WERI-Rb-1 (cell line): ENCODE measurements around the gene ATP5PD.
"Not testable (repeated sequence)": the region's sequence is repeated elsewhere in the genome, so short reads cannot be mapped to it uniquely, and the experiment has no call there.

Source experiments
- DNase-seq: peaks from one replicate; pipeline ENCODE4 v3.0.0-alpha.2; 2020
- H3K27ac ChIP-seq: fragments of 250-450 bp; sonication (Bioruptor Pico); 2 replicates; pipeline ENCODE4 v1.5.1; 2020; ENCODE audit warnings: mild to moderate bottlenecking, moderate library complexity
- H3K27me3 ChIP-seq: fragments of 250-450 bp; sonication (Bioruptor Pico); 2 replicates; pipeline ENCODE4 v1.5.1; 2021; ENCODE audit warnings: mild to moderate bottlenecking, low read depth, moderate library complexity; ENCODE audit not compliant: insufficient read depth, severe bottlenecking
- H3K36me3 ChIP-seq: fragments of 250-450 bp; sonication (Bioruptor Pico); 2 replicates; pipeline ENCODE4 v1.5.1; 2020; ENCODE audit warnings: mild to moderate bottlenecking, moderate library complexity
- H3K4me3 ChIP-seq: 2 replicates; pipeline ENCODE4 v1.5.1; 2011; ENCODE audit warnings: low read depth, mild to moderate bottlenecking, control low read depth, low read length
- H3K9me3 ChIP-seq: fragments of 250-450 bp; sonication (Bioruptor Pico); 2 replicates; pipeline ENCODE4 v1.5.1; 2021; ENCODE audit warnings: mild to moderate bottlenecking, moderate library complexity; ENCODE audit not compliant: severe bottlenecking
- TF ChIP-seq, protein P1 (sequence below): IDR thresholded peaks from 2 replicates; pipeline ENCODE4 v1.5.1; 2011; ENCODE audit warnings: low read depth, mild to moderate bottlenecking, control low read depth, inconsistent platforms, low read length

The ATP5PD gene

DNA sequence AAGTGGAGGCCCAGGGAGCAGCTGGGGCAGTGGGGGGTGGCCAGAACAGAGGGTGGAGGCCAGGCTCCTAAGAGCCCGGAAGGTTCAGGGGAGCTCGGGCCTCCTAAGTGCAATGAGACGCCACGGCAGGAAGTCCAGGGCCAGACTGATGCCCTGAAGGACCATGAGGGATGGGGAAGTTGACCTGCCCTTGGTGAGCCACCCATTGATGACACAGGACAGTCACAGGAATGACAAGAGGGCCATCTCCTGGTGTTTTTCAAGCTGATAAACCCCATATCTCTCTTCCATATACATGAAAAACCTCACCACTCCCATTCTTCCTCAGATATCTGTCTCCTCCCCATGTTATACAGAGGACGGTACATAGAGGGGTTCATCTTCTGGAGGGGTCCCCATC, 40.1 kb downstream of the ATP5PD start:
- no peaks in the 10 kb centered on the region for H3K27me3 ChIP-seq
- TF ChIP-seq, protein P1, sequence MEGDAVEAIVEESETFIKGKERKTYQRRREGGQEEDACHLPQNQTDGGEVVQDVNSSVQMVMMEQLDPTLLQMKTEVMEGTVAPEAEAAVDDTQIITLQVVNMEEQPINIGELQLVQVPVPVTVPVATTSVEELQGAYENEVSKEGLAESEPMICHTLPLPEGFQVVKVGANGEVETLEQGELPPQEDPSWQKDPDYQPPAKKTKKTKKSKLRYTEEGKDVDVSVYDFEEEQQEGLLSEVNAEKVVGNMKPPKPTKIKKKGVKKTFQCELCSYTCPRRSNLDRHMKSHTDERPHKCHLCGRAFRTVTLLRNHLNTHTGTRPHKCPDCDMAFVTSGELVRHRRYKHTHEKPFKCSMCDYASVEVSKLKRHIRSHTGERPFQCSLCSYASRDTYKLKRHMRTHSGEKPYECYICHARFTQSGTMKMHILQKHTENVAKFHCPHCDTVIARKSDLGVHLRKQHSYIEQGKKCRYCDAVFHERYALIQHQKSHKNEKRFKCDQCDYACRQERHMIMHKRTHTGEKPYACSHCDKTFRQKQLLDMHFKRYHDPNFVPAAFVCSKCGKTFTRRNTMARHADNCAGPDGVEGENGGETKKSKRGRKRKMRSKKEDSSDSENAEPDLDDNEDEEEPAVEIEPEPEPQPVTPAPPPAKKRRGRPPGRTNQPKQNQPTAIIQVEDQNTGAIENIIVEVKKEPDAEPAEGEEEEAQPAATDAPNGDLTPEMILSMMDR: peak; percentile 30; the same call in 1 of the 2 replicates
- H3K9me3 ChIP-seq: no peaks in the 10 kb centered on the region
- peaks cover 37% of the 10 kb centered on the region for H3K36me3 ChIP-seq
- DNase-seq: no peak
- H3K4me3 ChIP-seq: no peak overlapping the region
- no peak overlapping the region for H3K27ac ChIP-seq

DNA sequence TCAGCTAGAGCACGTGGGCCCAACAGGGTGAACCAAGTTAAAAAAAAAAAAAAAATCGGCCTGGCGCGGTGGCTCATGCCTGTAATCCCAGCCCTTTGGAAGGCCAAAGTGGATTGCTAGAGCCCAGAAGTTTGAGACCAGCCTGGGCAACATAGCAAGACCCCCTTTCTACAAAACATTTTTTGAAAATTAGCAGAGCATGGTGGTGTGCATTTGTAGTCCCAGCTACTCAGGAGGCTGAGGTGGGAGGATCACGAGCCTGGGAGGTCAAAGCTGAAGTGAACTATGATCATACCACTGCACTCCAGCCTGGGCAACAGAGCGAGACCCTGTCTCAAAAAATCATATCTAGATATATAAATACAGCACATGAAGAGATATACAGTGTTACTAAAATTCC, 40.7 kb downstream of the ATP5PD start:
- not testable (repeated sequence) for H3K27ac ChIP-seq, H3K27me3 ChIP-seq

DNA sequence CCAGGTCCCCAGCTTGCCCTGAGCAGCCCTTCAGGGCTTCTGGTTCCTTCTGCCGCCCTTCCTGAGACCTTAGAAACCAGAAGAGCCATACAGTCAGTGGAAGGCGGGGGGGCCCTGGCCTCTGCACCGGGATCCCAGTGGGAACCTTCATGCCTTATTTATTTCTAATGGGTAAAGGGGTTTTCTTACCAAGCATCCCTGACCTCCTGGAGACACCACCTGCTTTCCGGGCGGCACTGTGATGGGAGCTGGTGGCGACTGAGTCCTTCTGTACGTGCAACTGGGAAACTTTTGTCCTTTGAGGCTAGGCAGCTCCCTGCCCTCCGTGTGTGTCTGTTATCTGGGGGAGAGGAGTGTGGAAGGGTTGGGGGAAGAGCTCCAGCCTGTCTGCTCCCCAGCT, 41.5 kb downstream of the ATP5PD start:
- H3K27ac ChIP-seq: no peak overlapping the region
- H3K4me3 ChIP-seq: no peak overlapping the region
- peaks cover 48% of the 10 kb centered on the region for H3K36me3 ChIP-seq
- H3K9me3 ChIP-seq: no peaks in the 10 kb centered on the region
- no peaks in the 10 kb centered on the region for H3K27me3 ChIP-seq
- TF ChIP-seq, protein P1: no peak
- DNase-seq: no peak

More for the DNA sequence above, 40.7 kb downstream of the ATP5PD start:
- not testable (repeated sequence) for H3K4me3 ChIP-seq, H3K9me3 ChIP-seq, DNase-seq
- H3K36me3 ChIP-seq: peaks cover 43% of the 10 kb centered on the region

DNA sequence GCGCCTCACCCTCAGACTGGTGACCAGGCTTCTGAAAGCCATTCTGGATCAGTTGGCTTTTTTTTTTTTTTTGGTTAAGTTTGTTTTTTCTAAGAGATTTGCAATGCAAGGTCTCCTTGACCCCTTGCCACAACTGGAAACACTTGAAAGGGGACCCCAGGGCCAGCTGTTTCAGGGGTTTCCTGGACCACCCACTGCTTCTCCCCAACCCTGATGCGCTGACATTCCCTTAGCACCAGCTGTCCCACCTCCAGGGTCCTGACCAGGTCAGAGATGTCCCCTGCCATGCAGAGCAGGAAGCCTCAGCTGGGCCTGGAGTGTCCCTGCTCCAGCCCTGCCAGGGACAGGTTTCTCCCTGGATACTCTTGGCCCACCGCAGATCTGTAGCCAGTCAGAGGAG, 42.4 kb downstream of the ATP5PD start:
- no peak for DNase-seq
- H3K36me3 ChIP-seq: peaks cover 55% of the 10 kb centered on the region
- no peak overlapping the region for H3K4me3 ChIP-seq
- H3K27me3 ChIP-seq: no peaks in the 10 kb centered on the region
- H3K27ac ChIP-seq: no peak overlapping the region
- TF ChIP-seq, protein P1: no peak
- H3K9me3 ChIP-seq: no peaks in the 10 kb centered on the region

DNA sequence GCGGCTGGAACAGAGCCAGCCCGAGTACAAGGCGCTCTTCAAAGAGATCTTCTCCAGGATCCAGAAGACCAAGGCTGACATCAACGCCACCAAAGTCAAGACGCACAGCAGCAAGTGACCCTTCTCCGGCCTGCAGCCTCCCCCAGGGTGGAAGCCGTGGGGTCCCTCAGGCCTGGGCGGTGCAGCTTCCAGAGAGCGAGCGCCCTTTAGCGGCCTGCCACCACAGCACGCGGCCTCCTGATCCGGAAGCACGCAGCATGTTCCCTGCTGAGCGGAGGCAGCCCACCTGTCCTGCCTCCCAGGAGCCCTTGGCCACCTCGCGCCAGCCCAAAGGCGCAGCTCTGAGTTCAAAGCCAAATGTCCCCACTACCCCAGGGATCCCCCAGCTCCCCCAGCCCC, 42.8 kb downstream of the ATP5PD start:
- TF ChIP-seq, protein P1: no peak
- Histone ChIP-seq H3K27ac (no peak overlapping the region), H3K4me3 (no peak overlapping the region), H3K9me3 (no peaks in the 10 kb centered on the region), H3K27me3 (no peaks in the 10 kb centered on the region), H3K36me3 (peaks cover 59% of the 10 kb centered on the region)
- DNase-seq: no peak

DNA sequence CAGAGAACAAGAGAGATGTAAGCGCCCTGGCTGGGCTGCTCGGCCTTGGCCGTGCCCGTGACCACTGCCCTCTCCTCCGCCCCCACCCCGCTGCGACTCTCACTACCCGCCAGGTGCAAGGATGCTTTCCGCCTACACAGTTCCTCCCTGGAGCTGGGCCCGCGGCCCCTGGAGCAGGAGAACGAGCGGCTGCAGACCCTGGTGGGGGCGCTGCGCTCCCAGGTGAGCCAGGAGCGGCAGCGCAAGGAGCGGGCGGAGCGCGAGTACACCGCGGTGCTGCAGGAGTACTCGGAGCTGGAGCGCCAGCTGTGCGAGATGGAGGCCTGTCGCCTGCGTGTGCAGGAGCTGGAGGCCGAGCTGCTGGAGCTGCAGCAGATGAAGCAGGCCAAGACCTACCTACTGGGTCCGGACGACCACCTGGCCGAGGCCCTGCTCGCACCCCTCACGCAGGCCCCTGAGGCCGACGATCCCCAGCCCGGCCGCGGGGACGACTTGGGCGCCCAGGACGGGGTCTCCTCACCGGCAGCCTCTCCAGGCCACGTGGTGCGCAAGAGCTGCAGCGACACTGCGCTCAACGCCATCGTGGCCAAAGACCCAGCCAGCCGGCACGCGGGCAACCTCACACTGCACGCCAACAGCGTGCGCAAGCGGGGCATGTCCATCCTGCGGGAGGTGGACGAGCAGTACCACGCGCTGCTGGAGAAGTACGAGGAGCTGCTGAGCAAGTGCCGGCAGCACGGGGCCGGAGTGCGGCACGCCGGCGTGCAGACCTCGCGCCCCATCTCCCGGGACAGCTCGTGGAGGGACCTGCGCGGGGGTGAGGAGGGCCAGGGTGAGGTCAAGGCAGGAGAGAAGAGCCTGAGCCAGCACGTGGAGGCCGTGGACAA, 43.5 kb downstream of the ATP5PD start:
- no peak for DNase-seq
- no peak overlapping the region for H3K4me3 ChIP-seq
- H3K27ac ChIP-seq: no peak overlapping the region
- peaks cover 59% of the 10 kb centered on the region for H3K36me3 ChIP-seq
- H3K9me3 ChIP-seq: no peaks in the 10 kb centered on the region
- TF ChIP-seq, protein P1: no peak
- no peaks in the 10 kb centered on the region for H3K27me3 ChIP-seq
